ENCODE results near the gene LAG3.

Gene LAG3

GRCh38 chr12:6779708-6780432 lies 7.5 kb downstream of the LAG3 start:
- ChIA-PET POLR2A (ENCODE audit: low non-redundant PET) (no interaction called here), CTCF (interaction anchor here (0.8 to 1.6 kb wide), 2 partner anchors 45 to 55 kb away, joined by 3 to 10 read pairs; no protein-coding TSS in a partner anchor)
- no peak for DNase-seq (ENCODE audit: low spot score)
- H3K27ac ChIP-seq, result no peak overlapping the region
- TF ChIP-seq, protein P1, sequence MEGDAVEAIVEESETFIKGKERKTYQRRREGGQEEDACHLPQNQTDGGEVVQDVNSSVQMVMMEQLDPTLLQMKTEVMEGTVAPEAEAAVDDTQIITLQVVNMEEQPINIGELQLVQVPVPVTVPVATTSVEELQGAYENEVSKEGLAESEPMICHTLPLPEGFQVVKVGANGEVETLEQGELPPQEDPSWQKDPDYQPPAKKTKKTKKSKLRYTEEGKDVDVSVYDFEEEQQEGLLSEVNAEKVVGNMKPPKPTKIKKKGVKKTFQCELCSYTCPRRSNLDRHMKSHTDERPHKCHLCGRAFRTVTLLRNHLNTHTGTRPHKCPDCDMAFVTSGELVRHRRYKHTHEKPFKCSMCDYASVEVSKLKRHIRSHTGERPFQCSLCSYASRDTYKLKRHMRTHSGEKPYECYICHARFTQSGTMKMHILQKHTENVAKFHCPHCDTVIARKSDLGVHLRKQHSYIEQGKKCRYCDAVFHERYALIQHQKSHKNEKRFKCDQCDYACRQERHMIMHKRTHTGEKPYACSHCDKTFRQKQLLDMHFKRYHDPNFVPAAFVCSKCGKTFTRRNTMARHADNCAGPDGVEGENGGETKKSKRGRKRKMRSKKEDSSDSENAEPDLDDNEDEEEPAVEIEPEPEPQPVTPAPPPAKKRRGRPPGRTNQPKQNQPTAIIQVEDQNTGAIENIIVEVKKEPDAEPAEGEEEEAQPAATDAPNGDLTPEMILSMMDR (conservative IDR thresholded peaks at IDR 0.05; ENCODE audit: low read depth), result no peak

DNA sequence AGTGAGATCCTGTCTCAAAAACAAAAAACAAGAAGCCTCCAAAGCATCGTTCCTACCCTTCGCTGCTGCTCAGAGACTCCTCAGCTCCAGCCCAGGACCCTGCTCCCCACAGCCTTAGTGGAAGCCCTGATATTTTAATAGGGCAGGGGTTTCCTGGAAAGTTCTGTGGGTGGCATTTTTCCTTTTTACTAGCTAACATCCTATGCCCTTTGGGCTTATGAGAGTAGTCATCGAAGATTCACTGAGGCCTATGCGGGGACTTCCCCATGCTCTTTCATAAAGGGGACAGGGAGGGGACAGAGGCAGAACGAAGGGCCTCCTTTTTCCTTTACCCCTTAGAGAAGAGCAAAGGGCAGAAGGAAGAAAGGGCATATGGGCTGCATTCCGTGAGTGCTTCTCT lies 8.3 kb downstream of the LAG3 start:
- TF ChIP-seq, protein P1 (conservative IDR thresholded peaks at IDR 0.05; ENCODE audit: low read depth), result no peak
- ChIA-PET CTCF (interaction anchor here (0.6 kb wide), 2 partner anchors 28 to 163 kb away, joined by 3 to 4 read pairs; partner anchors contain the start of gene MLF2), POLR2A (ENCODE audit: low non-redundant PET) (interaction anchor here (0.7 kb wide), 1 partner anchor 113 kb away, joined by 4 read pairs; no protein-coding TSS in a partner anchor)
- DNase-seq (ENCODE audit: low spot score), result no peak
- H3K27ac ChIP-seq, result no peak overlapping the region

GRCh38 chr12:6782119-6782518 lies 9.8 kb downstream of the LAG3 start:
- H3K27ac ChIP-seq, result no peak overlapping the region
- CTCF ChIA-PET, result no interaction called here
- TF ChIP-seq, protein P1 (conservative IDR thresholded peaks at IDR 0.05; ENCODE audit: low read depth), result no peak
- POLR2A ChIA-PET (ENCODE audit: low non-redundant PET), result interaction anchor here (1.0 kb wide), 1 partner anchor 58 kb away, joined by 3 read pairs; the partner anchor contains the start of gene COPS7A
- no peak for DNase-seq (ENCODE audit: low spot score)

DNA sequence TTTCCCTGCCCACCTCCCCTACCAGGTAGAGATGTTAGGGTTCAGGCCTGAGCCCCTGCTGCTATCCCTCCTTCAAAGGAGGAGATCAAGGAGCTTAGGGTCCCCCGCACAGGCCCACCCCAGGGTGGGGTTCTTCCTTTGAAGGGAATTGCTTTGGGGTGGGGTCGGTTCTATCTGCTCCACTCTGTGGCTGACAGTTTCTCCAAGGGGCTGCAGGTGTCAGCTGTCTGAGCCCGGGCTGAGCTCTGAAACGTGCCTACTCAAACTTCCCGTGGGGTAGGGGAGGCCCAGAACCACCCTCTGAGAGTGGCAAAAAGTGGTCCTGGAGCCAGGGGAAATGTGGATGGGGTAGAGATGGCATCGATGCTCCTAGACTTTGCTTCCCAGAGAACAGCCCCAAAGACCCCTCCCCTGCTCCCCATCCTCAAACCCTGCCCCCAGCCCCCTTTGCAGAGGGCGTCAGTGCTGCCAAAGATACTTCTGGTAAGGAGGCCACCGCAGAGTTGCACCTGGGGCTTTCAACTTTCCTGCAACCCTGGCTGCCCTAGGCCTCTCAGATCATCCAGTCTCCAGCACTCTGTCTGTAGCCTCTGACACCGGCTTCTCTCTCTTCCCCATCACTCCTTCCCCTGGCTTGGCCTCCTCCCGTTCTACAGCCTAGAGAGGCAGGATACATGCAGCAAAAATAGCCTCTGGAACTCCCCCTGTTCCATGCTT lies 10.7 kb downstream of the LAG3 start:
- POLR2A ChIA-PET (ENCODE audit: low non-redundant PET), result interaction anchor here (1.0 kb wide), 1 partner anchor 59 kb away, joined by 3 read pairs; the partner anchor contains the start of gene COPS7A
- CTCF ChIA-PET, result interaction anchor here (0.5 to 0.6 kb wide), 2 partner anchors 52 to 1185 kb away, joined by 3 to 5 read pairs; no protein-coding TSS in a partner anchor
- no peak overlapping the region for H3K27ac ChIP-seq
- DNase-seq (ENCODE audit: low spot score), result no peak
- TF ChIP-seq, protein P1 (conservative IDR thresholded peaks at IDR 0.05; ENCODE audit: low read depth), result no peak

DNA sequence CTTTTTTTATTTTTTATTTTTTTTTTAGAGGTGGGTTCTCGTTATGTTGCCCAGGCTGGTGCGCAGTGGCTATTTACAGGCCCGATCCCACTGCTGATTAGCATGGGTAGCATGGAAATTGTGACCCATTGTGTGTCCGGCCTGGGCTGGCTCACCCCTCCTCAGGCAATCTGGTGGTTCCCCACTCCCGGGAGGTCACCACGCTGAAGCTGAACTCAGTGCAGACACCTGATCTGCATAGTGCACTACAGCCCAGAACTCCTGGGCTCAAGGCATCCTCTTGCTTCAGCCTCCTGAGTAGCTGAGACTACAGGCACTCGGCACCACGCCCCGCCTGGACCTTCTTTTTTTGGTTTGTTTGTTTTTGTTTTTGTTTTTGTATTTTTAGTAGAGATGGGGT lies 11.5 kb downstream of the LAG3 start:
- ChIA-PET CTCF (no interaction called here), POLR2A (ENCODE audit: low non-redundant PET) (interaction anchor here (0.6 kb wide), 1 partner anchor 135 kb away, joined by 3 read pairs; no protein-coding TSS in a partner anchor)
- H3K27ac ChIP-seq, result no peak overlapping the region
- no peak for DNase-seq (ENCODE audit: low spot score)
- TF ChIP-seq, protein P1 (conservative IDR thresholded peaks at IDR 0.05; ENCODE audit: low read depth), result no peak

DNA sequence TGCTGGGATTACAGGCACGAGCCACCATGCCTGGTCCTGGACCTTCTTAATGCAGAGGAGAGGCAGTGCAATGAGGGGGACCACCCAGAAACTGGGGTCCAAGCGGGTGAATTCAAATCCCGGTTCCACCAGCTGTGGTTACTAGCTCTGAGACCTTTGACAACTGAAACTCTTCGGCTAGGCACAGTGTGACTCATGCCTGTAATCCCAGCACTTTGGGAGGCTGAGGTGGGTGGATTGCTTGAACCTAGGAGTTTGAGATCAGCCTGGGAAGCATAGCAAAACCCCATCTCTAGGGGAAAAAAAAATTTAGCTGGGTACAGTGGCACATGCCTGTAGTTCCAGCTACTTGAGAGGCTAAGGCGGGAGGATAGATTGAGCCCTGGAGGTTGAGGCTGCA lies 12.0 kb downstream of the LAG3 start:
- TF ChIP-seq, protein P1 (conservative IDR thresholded peaks at IDR 0.05; ENCODE audit: low read depth), result no peak
- CTCF ChIA-PET, result no interaction called here
- DNase-seq (ENCODE audit: low spot score), result no peak
- POLR2A ChIA-PET (ENCODE audit: low non-redundant PET), result interaction anchor here (0.6 kb wide), 1 partner anchor 135 kb away, joined by 3 read pairs; no protein-coding TSS in a partner anchor
- no peak overlapping the region for H3K27ac ChIP-seq

All from RWPE1 (cell line).